Measurements from ENCODE around the gene FIBCD1.

FIBCD1 gene

GRCh38 chr9:130872508-130872907, 66.5 kb downstream of the FIBCD1 start:
- no peaks in the 10 kb centered on the region for H4K20me1 ChIP-seq (ENCODE audit: insufficient read depth)
- 0 out of 2 replicates have a peak, but pooled peaks cover 4% of the 10 kb centered on the region for H3K36me3 ChIP-seq (ENCODE audit: insufficient read depth)

DNA sequence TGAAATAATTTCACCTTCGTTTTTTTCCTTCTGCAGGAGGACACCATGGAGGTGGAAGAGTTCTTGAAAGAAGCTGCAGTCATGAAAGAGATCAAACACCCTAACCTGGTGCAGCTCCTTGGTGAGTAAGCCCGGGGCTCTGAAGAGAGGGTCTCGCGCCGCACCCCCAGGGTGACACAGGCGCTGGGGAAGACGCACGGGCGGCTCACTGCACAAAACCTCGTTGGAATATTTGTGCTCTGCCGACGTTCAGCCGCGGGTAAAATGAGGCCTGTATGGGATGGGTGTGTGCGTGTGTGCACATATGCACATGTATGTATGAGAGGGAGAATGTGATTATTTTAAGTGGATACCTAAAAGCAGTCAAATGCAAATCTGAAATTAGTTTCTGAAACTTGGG, 67.0 kb downstream of the FIBCD1 start:
- H3K79me2 ChIP-seq (ENCODE audit: insufficient read depth, low read depth): no peaks in the 10 kb centered on the region
- H3K36me3 ChIP-seq (ENCODE audit: insufficient read depth): 0 out of 2 replicates have a peak, but pooled peaks cover 4% of the 10 kb centered on the region
- H3K4me1 ChIP-seq (ENCODE audit: low read depth, poor library complexity, severe bottlenecking): no peaks in the 10 kb centered on the region
- H3K27me3 ChIP-seq (ENCODE audit: insufficient read depth, low read depth): no peaks in the 10 kb centered on the region
- H3K27ac ChIP-seq: no peak overlapping the region
- no peak overlapping the region for H3K4me3 ChIP-seq (IDR thresholded peaks at IDR 0.05; ENCODE audit: insufficient read depth, low read depth, low read length)
- H3K4me2 ChIP-seq: no peak overlapping the region
- H4K20me1 ChIP-seq (ENCODE audit: insufficient read depth): no peaks in the 10 kb centered on the region
- no peak overlapping the region for H2AFZ ChIP-seq (ENCODE audit: low read depth)
- H3K9ac ChIP-seq: no peak overlapping the region
- TF ChIP-seq CTCF (conservative IDR thresholded peaks at IDR 0.05; ENCODE audit: low read depth, low read length): no peak

More at GRCh38 chr9:130872508-130872907, 66.5 kb downstream of the FIBCD1 start:
- Histone ChIP-seq H3K9ac (no peak overlapping the region), H3K4me3 (IDR thresholded peaks at IDR 0.05; ENCODE audit: insufficient read depth, low read depth, low read length) (no peak overlapping the region), H3K79me2 (ENCODE audit: insufficient read depth, low read depth) (no peaks in the 10 kb centered on the region), H3K4me2 (no peak overlapping the region), H3K27me3 (ENCODE audit: insufficient read depth, low read depth) (no peaks in the 10 kb centered on the region), H3K4me1 (ENCODE audit: low read depth, poor library complexity, severe bottlenecking) (no peaks in the 10 kb centered on the region), H3K27ac (no peak overlapping the region), H2AFZ (ENCODE audit: low read depth) (no peak overlapping the region)
- TF ChIP-seq CTCF (conservative IDR thresholded peaks at IDR 0.05; ENCODE audit: low read depth, low read length): no peak

DNA sequence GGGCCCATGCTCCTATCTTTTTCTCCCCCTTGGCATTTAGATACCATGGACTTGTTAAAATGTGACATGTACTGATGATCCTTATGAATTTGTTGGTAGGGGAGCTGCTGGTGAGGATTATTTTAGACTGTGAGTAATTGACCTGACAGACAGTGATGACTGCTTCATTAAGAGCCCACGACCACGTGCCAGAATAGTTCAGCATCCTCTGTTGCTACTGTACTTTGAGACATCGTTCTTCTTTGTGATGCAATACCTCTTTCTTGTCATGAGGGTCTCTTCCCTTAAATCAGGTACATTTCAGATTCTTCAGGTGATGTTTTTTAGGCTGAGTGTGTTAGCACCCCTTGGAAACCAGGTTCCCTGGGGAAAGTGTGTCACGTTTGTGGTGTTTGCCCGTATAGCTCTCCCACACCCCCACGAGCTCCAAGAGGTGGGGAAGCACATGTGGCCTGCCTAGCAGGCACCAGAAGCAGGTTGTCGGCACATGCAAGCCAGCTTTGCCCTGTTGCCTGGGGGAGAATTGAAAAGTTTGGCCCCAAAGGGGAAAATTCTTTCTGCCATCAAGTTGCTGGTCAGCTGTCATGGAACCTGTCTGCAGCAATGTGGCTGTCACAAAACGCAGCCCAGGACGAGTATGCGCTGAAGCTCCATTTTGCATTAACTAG, 67.5 kb downstream of the FIBCD1 start:
- Histone ChIP-seq H2AFZ (ENCODE audit: low read depth) (no peak overlapping the region), H3K4me1 (ENCODE audit: low read depth, poor library complexity, severe bottlenecking) (no peaks in the 10 kb centered on the region), H3K9ac (no peak overlapping the region), H3K79me2 (ENCODE audit: insufficient read depth, low read depth) (no peaks in the 10 kb centered on the region), H3K4me2 (no peak overlapping the region), H3K36me3 (ENCODE audit: insufficient read depth) (0 out of 2 replicates have a peak, but pooled peaks cover 4% of the 10 kb centered on the region), H3K27ac (no peak overlapping the region), H3K27me3 (ENCODE audit: insufficient read depth, low read depth) (no peaks in the 10 kb centered on the region), H4K20me1 (ENCODE audit: insufficient read depth) (peaks cover 4% of the 10 kb centered on the region; the same call in 1 of the 2 replicates), H3K4me3 (IDR thresholded peaks at IDR 0.05; ENCODE audit: insufficient read depth, low read depth, low read length) (no peak overlapping the region)
- TF ChIP-seq CTCF (conservative IDR thresholded peaks at IDR 0.05; ENCODE audit: low read depth, low read length): no peak

GRCh38 chr9:130870491-130871381, 68.3 kb downstream of the FIBCD1 start:
- Histone ChIP-seq H3K4me2 (no peak overlapping the region), H3K79me2 (ENCODE audit: insufficient read depth, low read depth) (no peaks in the 10 kb centered on the region), H3K27me3 (ENCODE audit: insufficient read depth, low read depth) (no peaks in the 10 kb centered on the region), H3K4me3 (IDR thresholded peaks at IDR 0.05; ENCODE audit: insufficient read depth, low read depth, low read length) (no peak overlapping the region), H3K27ac (no peak overlapping the region), H3K36me3 (ENCODE audit: insufficient read depth) (0 out of 2 replicates have a peak, but pooled peaks cover 4% of the 10 kb centered on the region), H3K4me1 (ENCODE audit: low read depth, poor library complexity, severe bottlenecking) (no peaks in the 10 kb centered on the region), H2AFZ (ENCODE audit: low read depth) (no peak overlapping the region), H3K9ac (no peak overlapping the region), H4K20me1 (ENCODE audit: insufficient read depth) (peaks cover 5% of the 10 kb centered on the region; the same call in 1 of the 2 replicates)
- no peak for TF ChIP-seq CTCF (conservative IDR thresholded peaks at IDR 0.05; ENCODE audit: low read depth, low read length)
